NCI-H1417 (cell line): Measurements from ENCODE around the gene SPACA6.

Experiments used
- DNase-seq, 3 experiments: peaks; one replicate each; lab custom pipeline; 2025; lab: John Stamatoyannopoulos, UW

The SPACA6 gene

DNA sequence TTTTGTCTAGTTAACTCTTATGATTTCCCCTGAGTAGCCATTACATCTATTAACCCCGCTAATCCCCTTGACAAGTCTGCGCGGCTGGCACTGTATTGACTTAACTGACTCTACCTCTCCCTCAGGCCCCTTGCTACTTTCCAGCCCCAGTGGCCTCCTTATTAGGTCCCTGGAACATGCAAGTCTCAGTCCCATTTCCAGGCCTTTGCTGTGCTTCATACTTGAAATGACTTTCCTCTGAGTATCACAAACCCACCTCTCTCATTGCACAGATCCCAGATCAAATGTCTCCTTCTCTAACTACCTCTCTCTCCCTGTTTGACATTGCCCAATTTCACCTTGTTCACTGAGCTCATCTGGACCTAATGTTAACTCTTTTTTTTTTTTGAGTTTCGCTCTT, 13.2 kb downstream of the SPACA6 start:
- no peak for DNase-seq

DNA sequence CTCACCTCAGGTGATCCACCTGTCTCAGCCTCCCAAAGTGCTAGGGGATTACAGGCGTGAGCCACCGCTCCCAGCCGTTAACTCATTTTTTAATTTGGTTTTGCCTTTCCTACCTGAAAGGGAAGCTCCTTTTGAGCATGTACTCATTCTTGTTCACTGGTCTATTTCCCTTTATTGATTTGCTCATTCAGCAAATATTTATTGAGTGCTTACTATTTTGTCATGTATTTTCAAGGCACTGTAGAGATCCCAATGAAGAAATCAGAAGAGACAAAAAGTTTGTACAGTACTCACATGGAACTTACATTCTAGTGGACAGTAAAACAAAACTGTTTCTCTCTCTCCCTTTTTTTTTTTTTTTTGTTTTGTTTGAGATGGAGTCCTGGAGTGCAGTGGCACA, 13.8 kb downstream of the SPACA6 start:
- DNase-seq = no peak

DNA sequence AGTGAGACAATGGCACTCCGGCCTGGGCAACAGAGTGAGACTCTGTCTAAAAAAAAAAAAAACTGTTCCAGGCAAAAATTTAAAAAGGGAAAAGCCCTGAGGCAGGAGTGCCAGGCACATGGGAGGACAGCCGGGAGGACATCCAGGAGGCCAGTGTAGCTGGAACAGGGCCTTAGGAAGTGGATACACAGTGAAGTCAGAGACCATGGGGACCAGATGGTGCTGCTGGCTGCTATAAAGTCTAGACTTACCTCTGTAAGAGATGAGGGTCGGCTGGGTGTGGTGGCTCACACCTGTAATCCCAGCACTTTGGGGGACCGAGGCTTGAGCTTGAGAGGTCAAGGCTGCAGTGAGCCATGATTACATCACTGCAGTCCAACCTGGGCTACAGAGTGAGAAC, 15.7 kb downstream of the SPACA6 start:
- DNase-seq = no peak

DNA sequence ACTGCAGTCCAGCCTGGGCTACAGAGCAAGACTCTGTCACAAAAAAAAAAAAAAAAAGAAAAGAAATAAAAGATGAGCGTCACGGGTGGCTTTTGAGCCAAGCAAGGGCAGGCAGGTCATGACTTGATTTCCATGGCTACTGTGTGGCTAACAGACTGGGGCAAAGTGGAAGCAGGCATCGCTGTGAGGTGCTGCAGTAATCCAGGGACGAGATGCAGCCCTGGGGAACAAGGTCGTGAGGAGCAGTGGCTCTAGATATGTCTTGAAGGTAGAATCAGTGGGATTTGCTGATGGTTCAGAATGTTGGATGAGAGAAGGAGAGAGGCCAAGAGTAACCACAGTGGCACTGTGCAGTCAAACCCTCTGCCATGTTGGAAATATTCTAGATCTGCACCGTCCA, 16.4 kb downstream of the SPACA6 start:
- no peak for DNase-seq

DNA sequence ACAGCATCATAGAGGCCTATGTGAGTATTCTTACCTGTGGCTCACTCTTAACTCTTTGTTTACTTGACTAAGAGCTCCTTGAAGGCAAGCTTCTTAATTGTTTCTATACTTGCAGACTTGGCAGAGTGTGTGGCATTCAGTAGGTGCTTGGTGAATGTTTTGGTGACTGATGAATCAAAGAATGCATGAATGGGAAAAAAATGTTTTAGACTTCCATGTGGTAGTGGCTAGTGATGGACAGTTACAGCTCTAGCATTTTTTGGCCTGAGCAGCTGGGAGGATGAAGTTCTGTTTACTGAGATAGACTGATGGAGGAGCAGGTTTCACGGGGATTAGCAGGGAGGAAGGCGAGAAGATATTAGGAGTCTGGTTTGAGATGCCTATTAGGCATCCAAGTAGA, 17.0 kb downstream of the SPACA6 start:
- no peak for DNase-seq

DNA sequence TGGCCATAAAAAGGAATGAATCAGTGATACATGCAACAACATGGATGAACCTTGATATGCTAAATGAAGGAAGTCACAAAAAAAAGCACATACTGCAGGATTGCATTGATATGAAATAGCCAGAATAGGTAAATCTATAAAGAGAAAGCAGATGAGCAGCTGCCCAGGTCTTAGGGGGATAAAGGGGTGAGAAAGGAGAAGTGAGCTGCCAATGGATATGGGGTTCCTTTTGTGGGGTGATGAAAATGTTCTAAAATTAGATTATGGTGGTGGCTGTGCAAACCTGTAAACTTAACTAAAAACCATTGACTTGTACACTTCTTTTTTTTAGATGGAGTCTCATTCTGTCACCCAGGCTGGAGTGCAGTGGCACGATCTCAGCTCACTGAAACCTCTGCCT, 18.6 kb downstream of the SPACA6 start:
- DNase-seq = no peak

DNA sequence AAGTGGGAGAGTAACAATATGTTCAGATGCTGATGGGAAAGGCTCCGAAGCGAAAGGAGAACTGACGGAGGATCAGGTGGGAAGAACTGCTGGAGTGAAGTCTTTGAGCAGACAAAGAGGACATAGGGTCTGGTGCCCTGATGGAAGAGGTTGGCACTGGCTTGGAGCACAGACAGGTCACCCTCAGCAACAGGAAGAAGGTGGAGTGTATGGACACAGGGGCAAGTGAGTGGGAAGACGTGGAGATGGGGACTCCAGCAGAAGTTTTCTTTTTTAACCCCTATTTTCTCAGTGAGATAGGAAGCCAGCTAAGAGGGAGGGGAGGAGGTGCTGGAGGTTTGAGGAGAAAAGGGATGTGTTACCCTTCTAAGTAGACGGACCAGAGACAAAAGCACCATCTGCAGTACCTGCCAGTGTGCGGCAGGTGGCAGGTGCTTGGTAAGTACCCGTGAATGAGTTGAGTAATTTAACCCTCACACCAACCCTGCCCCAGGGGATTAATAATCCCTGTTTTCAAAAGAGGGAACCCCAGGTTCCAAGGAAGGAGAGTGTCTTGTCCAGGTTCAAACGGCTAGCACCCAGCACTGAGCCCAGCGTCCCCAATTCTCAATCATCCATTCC, 19.4 kb downstream of the SPACA6 start:
- peak in 2 of 3 experiments; percentile 16 to 50 for DNase-seq

DNA sequence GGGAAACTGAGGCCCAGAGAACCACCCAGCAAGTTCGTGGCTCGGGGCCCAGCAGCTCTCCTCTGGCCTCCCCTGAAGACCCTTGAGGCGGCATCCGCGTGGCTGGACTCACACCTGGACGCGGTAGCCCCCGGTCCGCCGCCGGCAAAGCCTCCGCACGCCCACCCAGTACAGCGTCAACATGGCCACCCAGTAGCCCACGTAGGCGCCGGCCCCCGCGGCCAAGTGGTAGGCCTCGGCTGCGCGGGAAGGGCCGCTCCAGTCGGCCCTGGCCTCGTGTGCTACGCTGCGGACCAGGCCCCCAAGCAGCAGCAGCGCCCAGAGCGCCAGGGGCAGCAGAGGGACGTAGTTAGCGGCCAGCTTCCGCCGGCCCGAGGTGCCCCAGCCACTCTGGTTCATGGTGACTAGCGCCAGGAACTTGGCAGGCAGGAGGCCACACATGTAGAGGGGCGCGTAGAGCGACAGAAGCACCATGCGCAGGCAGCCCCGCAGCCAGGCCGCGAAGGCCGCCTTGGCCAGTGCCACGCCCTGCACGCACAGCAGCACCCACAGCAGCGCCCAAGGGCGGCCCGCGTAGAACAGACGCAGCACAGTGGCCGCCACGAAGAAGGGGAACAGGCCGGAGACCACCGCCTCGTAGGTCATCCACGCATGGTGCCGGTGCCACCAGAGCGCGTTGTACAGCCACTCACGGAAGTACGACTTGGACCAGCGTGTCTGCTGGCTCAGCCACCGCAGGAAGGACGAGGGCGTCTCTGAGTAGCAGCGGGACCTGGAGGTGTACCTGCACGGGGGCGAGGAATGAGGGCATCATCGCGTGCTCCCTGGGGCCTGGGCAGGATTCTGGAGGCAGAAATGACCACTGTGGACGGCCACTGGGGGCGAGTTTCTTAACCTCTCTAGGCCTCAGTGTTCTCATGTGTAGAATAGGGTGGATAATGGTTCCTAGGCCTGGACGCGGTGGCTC, 20.5 kb downstream of the SPACA6 start:
- DNase-seq = no peak

DNA sequence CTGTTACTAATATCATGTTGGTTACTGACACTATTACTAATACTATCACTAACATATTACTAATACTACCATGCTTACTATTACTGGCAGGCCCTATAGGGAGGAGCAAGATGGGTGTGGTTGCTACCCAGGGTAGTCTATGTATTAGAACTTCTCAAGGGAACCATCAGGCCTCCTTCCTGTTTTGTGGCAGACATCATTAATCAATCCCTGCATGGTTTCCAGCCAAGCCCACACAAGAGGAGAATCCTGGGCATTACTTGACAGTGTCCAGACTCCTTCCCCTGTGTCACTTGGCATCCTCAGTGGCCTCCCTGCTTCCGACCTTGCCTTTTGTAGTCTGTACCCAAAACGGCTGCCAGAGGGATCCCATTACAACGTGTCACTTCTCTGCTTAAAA, 21.7 kb downstream of the SPACA6 start:
- no peak for DNase-seq

DNA sequence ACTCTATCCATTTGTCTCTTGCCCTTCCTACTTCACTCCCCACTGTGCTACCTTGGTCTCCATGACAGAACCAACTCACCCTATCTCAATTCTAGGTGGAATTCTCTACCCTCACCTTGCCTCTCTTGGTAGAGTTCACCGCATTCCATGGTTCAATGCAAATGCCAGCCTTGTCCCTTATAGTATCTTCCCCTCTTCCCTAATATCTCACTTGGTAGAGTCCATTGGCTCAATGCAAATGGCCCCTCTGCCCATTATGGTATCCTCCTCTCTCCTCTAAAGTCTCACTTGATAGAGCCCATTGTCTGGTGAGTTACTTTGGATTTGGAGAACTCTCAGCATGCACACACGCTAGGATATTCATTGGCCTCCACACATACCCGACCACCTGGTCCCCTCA, 22.7 kb downstream of the SPACA6 start:
- DNase-seq = no peak

DNA sequence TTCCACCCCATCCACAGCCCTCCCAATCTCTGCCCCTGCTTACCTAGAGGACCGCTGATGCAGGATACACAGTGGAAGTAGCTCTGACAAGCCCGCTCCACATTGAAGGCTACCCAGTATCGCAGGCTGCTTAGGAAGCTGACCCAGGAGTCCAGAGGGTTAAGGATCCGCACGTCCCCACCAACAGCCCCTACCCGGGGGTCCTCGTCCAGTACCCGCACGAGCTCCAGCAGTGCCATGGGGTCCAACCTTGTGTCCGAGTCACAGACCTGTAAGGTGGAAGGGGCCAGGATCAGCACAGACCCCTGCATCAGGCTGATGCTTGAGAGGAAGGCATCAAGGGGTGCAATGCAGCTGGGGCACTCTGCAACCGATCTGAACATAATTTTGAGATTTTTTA, 23.8 kb downstream of the SPACA6 start:
- no peak for DNase-seq

DNA sequence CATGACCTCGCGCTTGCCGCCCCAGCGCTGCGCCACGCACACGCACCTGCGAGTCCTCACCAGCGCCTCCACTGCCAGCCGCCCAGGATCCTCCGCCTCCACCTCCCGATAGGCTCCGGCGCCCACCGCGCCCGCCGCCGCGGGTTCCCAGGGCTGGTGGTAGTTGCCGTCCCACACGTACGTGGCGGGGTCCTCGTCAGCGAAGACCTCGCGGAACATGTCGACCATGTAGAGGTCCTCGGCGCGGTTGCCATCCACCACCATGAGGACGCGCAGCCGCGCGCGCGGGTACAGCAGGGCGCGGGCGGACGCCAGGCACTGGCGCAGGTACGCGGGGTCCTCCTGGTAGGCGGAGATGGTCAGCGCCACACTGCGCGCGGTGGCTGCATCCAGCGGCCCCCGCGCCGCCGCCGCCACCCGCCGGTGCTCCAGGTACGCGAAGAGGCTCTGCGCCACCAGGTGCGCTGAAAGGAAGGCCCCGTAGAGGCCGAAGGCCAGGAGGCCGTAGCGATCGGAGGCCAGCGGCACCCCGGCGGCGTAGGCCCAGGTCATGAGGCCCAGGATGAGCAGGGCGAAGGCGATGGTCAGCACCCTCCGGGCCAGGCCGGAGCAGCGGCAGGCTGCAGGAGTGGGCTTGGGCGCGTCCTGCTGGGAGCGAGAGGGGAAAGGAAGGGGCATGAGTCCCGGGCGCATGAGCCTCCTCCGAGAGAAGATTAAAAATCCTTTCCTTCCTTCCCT, 26.3 kb downstream of the SPACA6 start:
- DNase-seq = no peak

DNA sequence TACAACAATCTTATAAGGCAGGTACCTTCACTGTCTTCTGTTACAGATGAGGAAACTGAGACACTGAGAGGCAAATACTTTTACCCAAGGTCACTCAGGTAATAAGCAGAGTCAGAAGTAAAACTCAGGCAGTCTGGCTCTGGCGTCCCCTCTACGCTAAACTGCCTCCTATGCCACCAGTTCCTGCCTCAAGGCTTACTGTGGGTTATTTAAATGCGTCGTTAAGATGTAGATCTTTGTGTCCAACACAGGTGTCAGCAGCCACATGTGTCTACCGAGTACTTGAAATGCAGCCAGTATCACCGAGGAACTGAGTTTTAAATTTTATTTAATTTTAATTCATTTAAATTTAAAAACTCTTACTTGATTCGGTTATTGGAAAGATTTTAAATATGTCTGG, 28.8 kb downstream of the SPACA6 start:
- DNase-seq = no peak

DNA sequence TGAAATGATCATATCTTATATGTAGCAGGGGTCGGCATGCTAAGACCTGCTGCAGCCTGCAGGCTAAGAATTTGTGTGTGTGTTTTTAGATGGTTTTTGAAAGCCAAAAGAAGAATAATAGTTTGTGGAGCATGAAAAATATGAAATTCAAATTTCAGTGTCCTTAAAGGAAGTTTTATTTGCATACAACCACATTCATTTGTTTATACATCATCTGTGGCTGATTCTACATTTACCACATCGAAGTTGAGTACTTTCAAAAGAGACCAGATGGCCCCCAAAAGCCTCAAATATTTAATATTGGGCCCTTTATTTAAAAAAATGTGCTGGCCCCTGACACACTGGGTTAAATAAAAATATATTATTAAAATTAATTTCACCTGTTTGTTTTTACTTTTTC, 29.4 kb downstream of the SPACA6 start:
- no peak for DNase-seq

DNA sequence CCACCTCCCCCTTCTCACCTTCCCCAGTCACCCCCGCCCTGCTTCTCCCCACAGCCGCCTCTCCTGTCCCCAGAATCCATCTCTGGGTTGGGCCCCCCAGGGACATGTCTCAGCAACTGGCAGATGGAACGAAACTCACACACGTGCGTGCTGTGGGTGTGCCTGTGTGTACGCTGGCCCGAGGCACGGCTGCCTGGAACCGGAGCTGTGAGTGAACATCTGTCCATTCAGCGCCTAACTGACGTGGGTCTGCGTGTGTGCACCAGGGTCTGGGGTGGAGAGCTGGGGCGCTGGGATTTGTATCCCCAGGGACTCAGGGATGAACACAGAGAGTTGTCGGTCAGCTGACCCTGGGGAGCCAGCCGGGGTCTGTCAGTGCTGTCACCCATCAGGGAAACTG, 31.4 kb downstream of the SPACA6 start:
- DNase-seq = peak in 1 of 3 experiments; percentile 3

DNA sequence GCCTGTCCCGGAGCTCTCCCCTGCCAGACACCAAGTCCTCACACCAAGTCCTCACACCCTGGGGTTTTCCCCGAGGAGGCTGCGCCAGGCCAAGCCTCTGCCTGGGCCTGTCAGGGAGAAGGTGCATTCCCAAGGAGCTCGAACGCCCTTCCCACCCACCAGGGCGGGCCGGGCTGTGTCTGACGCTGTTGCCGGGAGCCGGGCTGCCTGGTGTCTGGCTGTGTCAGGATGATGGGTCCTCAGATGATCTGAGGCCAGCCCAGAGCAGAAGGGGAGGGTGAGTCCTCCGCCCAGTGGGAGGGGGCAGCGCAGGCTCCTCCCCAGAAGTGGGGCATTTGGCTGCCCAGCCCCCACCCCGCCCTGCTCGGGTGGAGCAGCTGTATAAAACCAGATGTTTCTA, 32.9 kb downstream of the SPACA6 start:
- no peak for DNase-seq

DNA sequence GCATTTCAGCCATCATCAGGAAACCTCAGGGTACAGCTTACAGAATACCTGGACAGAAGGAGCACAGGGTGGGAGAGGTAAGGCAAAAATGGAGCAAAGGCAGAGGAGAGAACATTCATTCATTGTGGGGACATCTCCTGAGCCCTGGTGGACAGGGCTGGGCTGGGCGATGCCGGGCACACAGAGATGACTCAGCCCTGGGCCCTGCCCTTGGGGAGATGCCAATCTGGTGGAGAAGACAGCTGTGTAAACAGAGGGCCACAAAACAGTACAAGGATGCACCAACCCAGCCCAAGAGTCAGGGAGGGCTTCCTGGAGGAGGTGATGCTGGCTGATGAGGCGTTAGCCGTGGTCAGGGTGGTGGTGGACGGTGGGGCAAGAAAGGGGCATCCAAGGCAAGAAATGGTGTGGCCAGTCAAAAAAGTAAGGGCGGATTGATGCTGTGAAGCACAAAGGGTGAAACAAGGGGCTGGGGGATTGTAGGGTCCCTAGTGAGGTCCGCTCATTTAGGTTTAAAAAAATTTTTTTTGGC, 34.3 kb downstream of the SPACA6 start:
- DNase-seq = no peak

DNA sequence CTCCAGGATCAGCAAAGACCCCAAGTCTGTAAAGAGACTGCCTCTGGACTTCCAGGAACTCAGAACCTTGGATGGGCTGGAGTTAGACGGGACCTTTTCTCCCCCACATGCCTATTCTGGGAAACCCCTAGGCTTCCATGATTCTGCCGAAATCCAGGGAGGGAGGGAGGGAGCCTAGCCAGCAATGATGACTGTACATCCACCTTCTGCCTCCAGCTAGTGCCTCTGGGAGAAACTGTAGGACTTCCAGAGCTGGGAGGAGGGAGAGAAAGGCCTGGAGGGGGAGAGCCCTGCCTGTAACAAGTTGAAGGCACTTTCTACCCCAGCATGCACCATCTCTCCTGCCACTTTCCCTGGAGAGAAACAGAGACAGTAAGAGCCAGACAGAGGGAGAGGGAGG, 36.7 kb downstream of the SPACA6 start:
- no peak for DNase-seq

DNA sequence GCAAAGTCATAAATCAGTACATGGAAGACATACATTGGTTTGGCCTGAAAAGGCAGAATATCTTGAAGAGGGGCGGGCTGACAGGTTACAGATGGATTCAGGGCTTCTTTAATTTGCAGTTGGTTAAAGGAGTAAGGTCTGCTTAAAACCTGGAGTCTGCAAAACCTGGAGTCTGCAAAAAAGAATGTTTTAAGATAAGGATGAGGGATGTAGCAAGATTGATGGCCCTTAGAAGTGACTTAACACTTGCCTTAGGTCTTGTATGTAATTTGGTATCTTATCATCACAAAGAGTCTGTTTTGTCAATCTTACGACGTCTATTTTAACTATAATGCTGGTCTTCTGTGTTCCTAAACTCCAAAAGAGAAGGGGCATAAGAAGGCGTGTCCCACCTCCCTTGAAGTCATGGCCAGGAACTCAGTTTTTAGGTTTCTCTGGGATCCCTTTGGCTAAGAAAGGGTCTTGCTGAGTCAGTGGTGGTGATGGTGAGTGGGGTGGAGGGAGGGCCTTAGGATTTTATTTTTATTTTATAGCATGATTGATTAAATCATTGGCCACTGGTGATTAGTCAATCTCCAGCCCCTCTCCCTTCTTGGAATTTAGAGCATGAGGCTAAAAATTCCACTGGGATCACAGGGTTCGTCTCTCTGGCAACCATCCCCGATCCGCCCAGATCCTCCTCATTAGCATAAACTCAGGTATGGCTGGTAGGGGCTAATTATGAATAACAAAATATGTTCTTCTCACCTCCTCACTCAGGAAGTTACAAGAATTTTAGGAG, 40.8 kb downstream of the SPACA6 start:
- no peak for DNase-seq

DNA sequence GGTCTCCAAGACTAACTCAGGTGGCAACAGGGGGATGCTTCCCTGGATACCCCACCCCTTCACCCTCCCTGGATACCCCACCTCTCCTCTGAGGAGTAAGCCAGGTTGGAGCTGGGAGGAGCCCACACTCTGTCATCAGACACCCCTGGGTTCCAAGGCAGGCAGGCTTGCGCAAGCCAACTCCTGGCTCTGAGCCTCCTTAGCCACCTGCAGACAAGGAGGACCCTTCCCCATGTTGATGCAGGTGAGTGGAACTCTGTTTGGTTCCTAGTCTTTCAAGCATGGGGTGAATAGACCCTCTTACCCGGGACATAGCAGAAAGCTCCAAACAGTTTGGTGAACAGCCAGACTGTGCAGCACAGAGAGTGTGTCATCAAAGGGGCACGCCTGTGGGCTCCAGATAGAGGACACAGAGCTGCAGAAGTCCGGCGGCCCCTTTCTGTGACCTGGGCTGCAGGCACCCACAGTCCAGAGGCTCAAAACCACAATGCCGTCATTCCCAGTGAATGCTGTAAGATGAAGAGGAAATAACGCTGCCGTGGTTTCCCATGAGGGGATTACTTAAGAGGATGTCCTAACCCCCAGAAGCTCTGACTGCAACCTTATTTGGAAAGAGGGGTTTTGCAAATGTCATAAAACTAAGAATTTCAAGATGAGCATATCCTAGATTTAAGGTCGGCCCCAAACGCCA, 42.8 kb downstream of the SPACA6 start:
- DNase-seq = no peak

DNA sequence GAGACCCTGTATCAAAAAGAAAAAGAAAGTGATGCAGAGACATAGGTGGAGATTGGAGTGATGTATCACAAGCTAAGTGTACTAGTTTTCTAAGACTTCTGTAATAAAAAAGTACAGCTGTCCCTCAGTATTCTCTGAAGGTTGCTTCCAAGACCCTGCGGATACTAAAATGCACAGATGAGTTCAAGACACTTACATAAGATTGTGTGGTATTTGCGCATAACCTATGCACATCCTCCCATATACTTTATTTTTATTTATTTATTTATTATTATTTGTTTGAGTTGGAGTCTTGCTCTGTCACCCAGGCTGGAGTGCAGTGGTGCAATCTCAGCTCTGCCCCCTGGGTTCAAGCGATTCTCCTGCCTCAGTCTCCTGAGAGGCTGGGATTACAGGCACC, 44.3 kb downstream of the SPACA6 start:
- no peak for DNase-seq
